GM18909 (cell line): ENCODE data around the gene SAPCD1.

ENCODE experiments used
- ATAC-seq: cut with Tn5 transposase; IDR thresholded peaks from one replicate; pipeline ENCODE4 v1.9.1; 2021; ENCODE audit warnings: mild to moderate bottlenecking; ENCODE audit not compliant: unreplicated experiment, poor library complexity

SAPCD1 gene

GRCh38 chr6:31744422-31744821 is 18.0 kb upstream of the SAPCD1 start:
- ATAC-seq = no peak

GRCh38 chr6:31749301-31750036 is 13.0 kb upstream of the SAPCD1 start:
- ATAC-seq = no peak

- ATAC-seq = no peak
Observed at GRCh38 chr6:31750411-31751022, 11.9 kb upstream of the SAPCD1 start.

- no peak for ATAC-seq
Observed at GRCh38 chr6:31752739-31753319, 9.6 kb upstream of the SAPCD1 start.

- ATAC-seq = no peak
Observed at GRCh38 chr6:31758281-31758680, 4.2 kb upstream of the SAPCD1 start.

GRCh38 chr6:31760790-31761189 is 1.7 kb upstream of the SAPCD1 start:
- ATAC-seq = no peak

- ATAC-seq = no peak
Observed at GRCh38 chr6:31761343-31761742, 1.1 kb upstream of the SAPCD1 start.

GRCh38 chr6:31762878-31763618 is 592 bp downstream of the SAPCD1 start:
- ATAC-seq = no peak

GRCh38 chr6:31763619-31763940 is 1.1 kb downstream of the SAPCD1 start:
- ATAC-seq = no peak

GRCh38 chr6:31764198-31764597 is 1.7 kb downstream of the SAPCD1 start:
- no peak for ATAC-seq

GRCh38 chr6:31765559-31765909 is 3.1 kb downstream of the SAPCD1 start:
- ATAC-seq = no peak

- no peak for ATAC-seq
Observed at GRCh38 chr6:31765910-31766794, 3.7 kb downstream of the SAPCD1 start.

GRCh38 chr6:31767096-31767645 is 4.7 kb downstream of the SAPCD1 start:
- no peak for ATAC-seq

- ATAC-seq = no peak
Observed at GRCh38 chr6:31768363-31769257, 6.2 kb downstream of the SAPCD1 start.

- ATAC-seq = no peak
Observed at GRCh38 chr6:31769684-31770371, 7.4 kb downstream of the SAPCD1 start.

GRCh38 chr6:31770860-31771259 is 8.4 kb downstream of the SAPCD1 start:
- ATAC-seq = no peak

GRCh38 chr6:31771992-31772358 is 9.5 kb downstream of the SAPCD1 start:
- no peak for ATAC-seq

GRCh38 chr6:31775184-31775583 is 12.7 kb downstream of the SAPCD1 start:
- no peak for ATAC-seq
